ENCODE results near the gene GSTA3. TPM values are rescaled to one million over a fixed set of nuclear protein-coding genes. Genes with fewer than 3 reads are reported as not detected.

Gene GSTA3
- total and polyA plus RNA-seq, 2 of the 13 experiments (the other 11 are each of a cell fraction or from before 2014, with no cell fraction given): not detected

DNA sequence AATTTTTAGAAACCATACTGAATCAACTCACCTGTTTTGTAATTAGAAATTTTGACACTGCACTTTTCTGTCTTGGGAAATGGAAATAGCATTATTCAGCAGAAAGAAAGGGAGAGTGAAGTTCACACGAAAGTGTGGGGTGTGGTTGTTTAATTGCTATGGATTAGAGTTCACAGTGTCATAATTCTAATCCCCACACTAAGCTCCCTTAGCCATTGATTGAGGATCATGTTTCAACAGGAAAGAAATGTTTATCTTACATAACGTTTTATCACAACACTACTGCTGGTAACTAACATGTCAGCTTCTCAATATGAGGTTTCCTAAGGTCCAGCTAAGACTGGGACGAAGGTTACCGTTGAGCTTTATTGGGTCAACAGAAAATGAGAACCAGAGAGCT lies 37.5 kb downstream of the GSTA3 start (continued):
- no peak for TF ChIP-seq BCL6 (CRISPR knock-in tag; IDR thresholded peaks at IDR 0.05)
- no peak for TF ChIP-seq FOSL1 (CRISPR knock-in tag; IDR thresholded peaks at IDR 0.05; ENCODE audit: borderline replicate concordance)
- TF ChIP-seq ZBTB1 (CRISPR knock-in tag; IDR thresholded peaks at IDR 0.05; ENCODE audit: borderline replicate concordance): no peak

DNA sequence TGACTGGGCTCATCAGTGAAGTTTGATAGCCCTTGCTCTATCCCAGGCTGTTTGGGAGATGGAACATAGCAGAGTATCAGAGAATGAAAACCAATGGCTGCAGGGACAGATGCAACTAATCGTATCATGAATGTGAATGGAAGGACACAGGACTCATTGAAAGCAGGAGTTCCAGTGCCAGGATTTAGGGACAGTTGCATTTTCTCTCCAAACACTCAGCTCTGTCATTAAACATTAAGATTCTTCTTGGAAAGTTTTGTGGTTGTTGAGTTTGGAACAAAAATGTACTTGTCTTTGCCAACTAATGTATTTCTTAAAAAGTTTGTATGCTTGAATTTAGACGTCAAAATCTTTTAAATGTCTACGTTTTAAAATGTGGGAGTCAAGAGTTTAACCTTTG lies 37.9 kb downstream of the GSTA3 start:
- no peak overlapping the region for H3K9ac ChIP-seq (ENCODE audit: insufficient read depth, low read depth, low read length)
- no peak for ATAC-seq
- H3K36me3 ChIP-seq (replicated peaks in 1 of 2; ENCODE audit: control insufficient read depth in 1 of 2, insufficient read depth in 2 of 2, low read length in 2 of 2): no peaks in the 10 kb centered on the region
- ChIA-PET CTCF (ENCODE audit: low intra/inter-chr PET ratio, low total read pairs) (no interaction called here), POLR2A (no interaction called here)
- no peaks in the 10 kb centered on the region for H4K20me1 ChIP-seq (ENCODE audit: insufficient read depth, low read length)
- no peaks in the 10 kb centered on the region for H3K9me3 ChIP-seq (ENCODE audit: low read length)
- H3K4me3 ChIP-seq (replicated peaks in 1 of 3; ENCODE audit: insufficient read depth in 1 of 3, low read depth in 2 of 3, low read length in 3 of 3): no peak overlapping the region
- H3K27me3 ChIP-seq (ENCODE audit: control insufficient read depth in 1 of 2, insufficient read depth in 2 of 2, low read length in 2 of 2): no peaks in the 10 kb centered on the region
- no peak for FAIRE-seq
- TF ChIP-seq KAT8 (CRISPR knock-in tag; IDR thresholded peaks at IDR 0.05): no peak
- TF ChIP-seq, protein P1, sequence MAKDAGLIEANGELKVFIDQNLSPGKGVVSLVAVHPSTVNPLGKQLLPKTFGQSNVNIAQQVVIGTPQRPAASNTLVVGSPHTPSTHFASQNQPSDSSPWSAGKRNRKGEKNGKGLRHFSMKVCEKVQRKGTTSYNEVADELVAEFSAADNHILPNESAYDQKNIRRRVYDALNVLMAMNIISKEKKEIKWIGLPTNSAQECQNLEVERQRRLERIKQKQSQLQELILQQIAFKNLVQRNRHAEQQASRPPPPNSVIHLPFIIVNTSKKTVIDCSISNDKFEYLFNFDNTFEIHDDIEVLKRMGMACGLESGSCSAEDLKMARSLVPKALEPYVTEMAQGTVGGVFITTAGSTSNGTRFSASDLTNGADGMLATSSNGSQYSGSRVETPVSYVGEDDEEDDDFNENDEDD (CRISPR knock-in tag; IDR thresholded peaks at IDR 0.05; ENCODE audit: borderline replicate concordance): no peak
- no peak for TF ChIP-seq SMAD9 (CRISPR knock-in tag; IDR thresholded peaks at IDR 0.05)
- no peak for TF ChIP-seq HMGXB3 (CRISPR knock-in tag; IDR thresholded peaks at IDR 0.05; ENCODE audit: borderline replicate concordance)
- no peak for TF ChIP-seq POLR2G (IDR thresholded peaks at IDR 0.05; ENCODE audit: low read depth, low read length)
- no peak for TF ChIP-seq ARHGAP35 (CRISPR knock-in tag; IDR thresholded peaks at IDR 0.05; ENCODE audit: borderline replicate concordance)
- TF ChIP-seq MBNL3 (CRISPR knock-in tag; conservative IDR thresholded peaks at IDR 0.05): no peak
- no peak for TF ChIP-seq YEATS4 (CRISPR knock-in tag; IDR thresholded peaks at IDR 0.05; ENCODE audit: borderline replicate concordance)
- no peak for TF ChIP-seq AHR (CRISPR knock-in tag; IDR thresholded peaks at IDR 0.05)
- no peak for TF ChIP-seq ATF3 (CRISPR knock-in tag; IDR thresholded peaks at IDR 0.05)
- TF ChIP-seq ZNF138 (CRISPR knock-in tag; IDR thresholded peaks at IDR 0.05; ENCODE audit: low read depth): no peak
- no peak for TF ChIP-seq ZNF33A (CRISPR knock-in tag; IDR thresholded peaks at IDR 0.05; ENCODE audit: borderline replicate concordance)
- TF ChIP-seq, protein P2, sequence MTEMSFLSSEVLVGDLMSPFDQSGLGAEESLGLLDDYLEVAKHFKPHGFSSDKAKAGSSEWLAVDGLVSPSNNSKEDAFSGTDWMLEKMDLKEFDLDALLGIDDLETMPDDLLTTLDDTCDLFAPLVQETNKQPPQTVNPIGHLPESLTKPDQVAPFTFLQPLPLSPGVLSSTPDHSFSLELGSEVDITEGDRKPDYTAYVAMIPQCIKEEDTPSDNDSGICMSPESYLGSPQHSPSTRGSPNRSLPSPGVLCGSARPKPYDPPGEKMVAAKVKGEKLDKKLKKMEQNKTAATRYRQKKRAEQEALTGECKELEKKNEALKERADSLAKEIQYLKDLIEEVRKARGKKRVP (CRISPR knock-in tag; IDR thresholded peaks at IDR 0.05): no peak
- TF ChIP-seq NFYB (CRISPR knock-in tag; IDR thresholded peaks at IDR 0.05): no peak
- intact Hi-C loops (cut with micrococcal nuclease; ENCODE audit: unreplicated experiment): no loop called here
- WGBS (ENCODE audit: low lambda C conversion rate): 70% methylated on average over 3 of the region's 3 CpGs
- H3K4me1 ChIP-seq (ENCODE audit: insufficient read depth, low read length): peaks cover 13% of the 10 kb centered on the region
- no TSS peak for BruUV-seq (replicated peaks)
- H3K79me2 ChIP-seq (ENCODE audit: insufficient read depth, low read length): no peaks in the 10 kb centered on the region
- no peak overlapping the region for H2AFZ ChIP-seq (ENCODE audit: low read length)
- in situ Hi-C loops (cut with HindIII; ENCODE audit: extremely low pct_ligation_motif_present, low pct_unique_long_range_greater_than_20kb): no loop called here
- no peak overlapping the region for H3K4me2 ChIP-seq (ENCODE audit: low read depth, low read length)
- H3K27ac ChIP-seq (ENCODE audit: extremely low read length, insufficient read depth, low read length): no peak overlapping the region
- no peak for DNase-seq (ENCODE audit: low spot score)

All from HepG2 (cell line).